Measurements from ENCODE around the gene LILRA6.

LILRA6 gene

DNA sequence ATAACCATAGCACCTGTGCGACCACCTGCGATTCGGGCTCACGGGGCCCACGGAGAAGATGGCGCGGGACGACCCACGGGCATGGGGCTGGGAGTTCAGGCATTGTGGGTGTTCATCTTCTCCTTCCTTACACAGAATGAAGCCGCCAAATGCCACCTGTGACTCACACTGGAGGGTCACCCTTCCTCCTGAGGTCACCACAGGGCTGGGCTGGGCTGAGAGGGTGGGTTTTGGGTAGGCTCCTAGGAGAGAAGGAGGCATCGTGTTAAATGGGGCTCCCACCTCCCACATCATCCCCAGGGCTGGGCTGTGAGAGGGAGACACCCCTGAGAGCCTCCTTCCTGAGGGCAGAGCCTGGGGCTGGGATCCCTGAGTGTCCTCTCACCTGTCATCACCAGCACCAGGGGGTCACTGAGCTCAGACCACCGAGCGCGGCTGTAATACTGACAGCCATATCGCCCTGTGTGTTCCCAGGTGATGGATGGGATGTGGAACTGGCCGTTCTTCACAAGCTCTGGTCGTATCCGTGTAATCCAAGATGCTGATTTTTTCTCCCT lies 36.9 kb upstream of the LILRA6 start:
- TF ChIP-seq FOXM1 (IDR thresholded peaks at IDR 0.05; ENCODE audit: borderline replicate concordance, low read depth) (no peak), CEBPB (IDR thresholded peaks at IDR 0.05) (no peak), TCF12 (IDR thresholded peaks at IDR 0.05; ENCODE audit: low read depth) (no peak), RAD21 (IDR thresholded peaks at IDR 0.05; ENCODE audit: low read depth) (no peak), TEAD4 (IDR thresholded peaks at IDR 0.05) (no peak), ZBTB7A (IDR thresholded peaks at IDR 0.05; ENCODE audit: low read depth) (no peak)

- TF ChIP-seq ZBTB7A (IDR thresholded peaks at IDR 0.05; ENCODE audit: low read depth) (no peak), EP300 (IDR thresholded peaks at IDR 0.05; ENCODE audit: borderline replicate concordance) (no peak), FOXM1 (IDR thresholded peaks at IDR 0.05; ENCODE audit: borderline replicate concordance, low read depth) (no peak), CREB1 (IDR thresholded peaks at IDR 0.05; ENCODE audit: low read depth) (no peak)
Observed at GRCh38 chr19:54275951-54276350, 33.4 kb upstream of the LILRA6 start.

- TF ChIP-seq TCF12 (IDR thresholded peaks at IDR 0.05; ENCODE audit: low read depth) (no peak), NFIC (IDR thresholded peaks at IDR 0.05) (no peak), FOXM1 (IDR thresholded peaks at IDR 0.05; ENCODE audit: borderline replicate concordance, low read depth) (no peak), EP300 (IDR thresholded peaks at IDR 0.05; ENCODE audit: borderline replicate concordance) (no peak), RAD21 (IDR thresholded peaks at IDR 0.05; ENCODE audit: low read depth) (no peak), TAF1 (IDR thresholded peaks at IDR 0.05; ENCODE audit: low read depth) (no peak), CEBPB (IDR thresholded peaks at IDR 0.05) (no peak), USF1 (IDR thresholded peaks at IDR 0.05) (no peak), TEAD4 (IDR thresholded peaks at IDR 0.05) (no peak), MAX (IDR thresholded peaks at IDR 0.05) (no peak), EGR1 (IDR thresholded peaks at IDR 0.05) (no peak)
- TF ChIP-seq, protein P1, sequence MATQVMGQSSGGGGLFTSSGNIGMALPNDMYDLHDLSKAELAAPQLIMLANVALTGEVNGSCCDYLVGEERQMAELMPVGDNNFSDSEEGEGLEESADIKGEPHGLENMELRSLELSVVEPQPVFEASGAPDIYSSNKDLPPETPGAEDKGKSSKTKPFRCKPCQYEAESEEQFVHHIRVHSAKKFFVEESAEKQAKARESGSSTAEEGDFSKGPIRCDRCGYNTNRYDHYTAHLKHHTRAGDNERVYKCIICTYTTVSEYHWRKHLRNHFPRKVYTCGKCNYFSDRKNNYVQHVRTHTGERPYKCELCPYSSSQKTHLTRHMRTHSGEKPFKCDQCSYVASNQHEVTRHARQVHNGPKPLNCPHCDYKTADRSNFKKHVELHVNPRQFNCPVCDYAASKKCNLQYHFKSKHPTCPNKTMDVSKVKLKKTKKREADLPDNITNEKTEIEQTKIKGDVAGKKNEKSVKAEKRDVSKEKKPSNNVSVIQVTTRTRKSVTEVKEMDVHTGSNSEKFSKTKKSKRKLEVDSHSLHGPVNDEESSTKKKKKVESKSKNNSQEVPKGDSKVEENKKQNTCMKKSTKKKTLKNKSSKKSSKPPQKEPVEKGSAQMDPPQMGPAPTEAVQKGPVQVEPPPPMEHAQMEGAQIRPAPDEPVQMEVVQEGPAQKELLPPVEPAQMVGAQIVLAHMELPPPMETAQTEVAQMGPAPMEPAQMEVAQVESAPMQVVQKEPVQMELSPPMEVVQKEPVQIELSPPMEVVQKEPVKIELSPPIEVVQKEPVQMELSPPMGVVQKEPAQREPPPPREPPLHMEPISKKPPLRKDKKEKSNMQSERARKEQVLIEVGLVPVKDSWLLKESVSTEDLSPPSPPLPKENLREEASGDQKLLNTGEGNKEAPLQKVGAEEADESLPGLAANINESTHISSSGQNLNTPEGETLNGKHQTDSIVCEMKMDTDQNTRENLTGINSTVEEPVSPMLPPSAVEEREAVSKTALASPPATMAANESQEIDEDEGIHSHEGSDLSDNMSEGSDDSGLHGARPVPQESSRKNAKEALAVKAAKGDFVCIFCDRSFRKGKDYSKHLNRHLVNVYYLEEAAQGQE (IDR thresholded peaks at IDR 0.05; ENCODE audit: low read depth) = no peak
Observed at GRCh38 chr19:54273821-54274220, 31.2 kb upstream of the LILRA6 start.

GRCh38 chr19:54271106-54271505 lies 28.5 kb upstream of the LILRA6 start:
- TF ChIP-seq RAD21 (IDR thresholded peaks at IDR 0.05; ENCODE audit: low read depth) (no peak), YY1 (IDR thresholded peaks at IDR 0.05; ENCODE audit: low read depth) (no peak), TCF12 (IDR thresholded peaks at IDR 0.05; ENCODE audit: low read depth) (no peak), USF1 (IDR thresholded peaks at IDR 0.05) (no peak), EGR1 (IDR thresholded peaks at IDR 0.05) (no peak), NFIC (IDR thresholded peaks at IDR 0.05) (no peak), EP300 (IDR thresholded peaks at IDR 0.05; ENCODE audit: borderline replicate concordance) (no peak), CEBPB (IDR thresholded peaks at IDR 0.05) (no peak), MAX (IDR thresholded peaks at IDR 0.05) (no peak), ZBTB7A (IDR thresholded peaks at IDR 0.05; ENCODE audit: low read depth) (no peak), CREB1 (IDR thresholded peaks at IDR 0.05; ENCODE audit: low read depth) (no peak), FOXM1 (IDR thresholded peaks at IDR 0.05; ENCODE audit: borderline replicate concordance, low read depth) (no peak), TEAD4 (IDR thresholded peaks at IDR 0.05) (no peak)
- TF ChIP-seq, protein P1 (IDR thresholded peaks at IDR 0.05; ENCODE audit: low read depth) = no peak

DNA sequence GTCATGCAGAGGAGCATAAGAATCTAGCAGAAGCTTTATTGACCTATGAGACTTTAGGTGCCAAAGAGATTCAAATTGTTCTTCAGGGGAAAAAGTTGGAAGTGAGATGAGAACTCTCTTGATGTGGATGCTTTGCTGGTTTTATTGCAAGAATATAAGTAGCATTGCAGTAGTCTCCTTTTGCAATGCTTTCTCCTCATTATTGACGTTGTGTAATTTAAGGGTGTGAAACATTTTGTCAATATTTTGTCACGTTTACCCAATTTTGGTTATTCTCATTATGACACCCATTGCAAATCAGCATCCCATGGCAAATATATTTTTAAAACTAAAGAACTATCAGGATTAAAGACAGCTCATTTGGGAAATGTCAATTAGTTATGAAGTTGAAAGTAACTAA lies 26.3 kb upstream of the LILRA6 start:
- TF ChIP-seq MAX (IDR thresholded peaks at IDR 0.05) (no peak), CEBPB (IDR thresholded peaks at IDR 0.05) (no peak), ZBTB7A (IDR thresholded peaks at IDR 0.05; ENCODE audit: low read depth) (no peak), TEAD4 (IDR thresholded peaks at IDR 0.05) (no peak), NFIC (IDR thresholded peaks at IDR 0.05) (no peak), RAD21 (IDR thresholded peaks at IDR 0.05; ENCODE audit: low read depth) (no peak)

GRCh38 chr19:54266133-54266532 lies 23.5 kb upstream of the LILRA6 start:
- TF ChIP-seq MAX (IDR thresholded peaks at IDR 0.05) = no peak
- TF ChIP-seq NFIC (IDR thresholded peaks at IDR 0.05) = no peak
- TF ChIP-seq CEBPB (IDR thresholded peaks at IDR 0.05) = no peak
- TF ChIP-seq TEAD4 (IDR thresholded peaks at IDR 0.05) = peak; percentile 99
- TF ChIP-seq CREB1 (IDR thresholded peaks at IDR 0.05; ENCODE audit: low read depth) = no peak
- TF ChIP-seq EP300 (IDR thresholded peaks at IDR 0.05; ENCODE audit: borderline replicate concordance) = no peak
- no peak for TF ChIP-seq YY1 (IDR thresholded peaks at IDR 0.05; ENCODE audit: low read depth)
- TF ChIP-seq, protein P1 (IDR thresholded peaks at IDR 0.05; ENCODE audit: low read depth) = no peak
- no peak for TF ChIP-seq USF1 (IDR thresholded peaks at IDR 0.05)
- TF ChIP-seq RAD21 (IDR thresholded peaks at IDR 0.05; ENCODE audit: low read depth) = peak; percentile 56
